ENCODE results near the gene BCAS1.

BCAS1 gene

GRCh38 chr20:54085910-54086309, 15.5 kb upstream of the BCAS1 start:
- no peak for TF ChIP-seq ZFX (IDR thresholded peaks at IDR 0.05)
- no peak overlapping the region for H3K27ac ChIP-seq

GRCh38 chr20:54085425-54085824, 15.0 kb upstream of the BCAS1 start:
- no peak overlapping the region for H3K27ac ChIP-seq
- TF ChIP-seq CTCF (conservative IDR thresholded peaks at IDR 0.05), result no peak
- TF ChIP-seq ZFX (IDR thresholded peaks at IDR 0.05), result no peak

GRCh38 chr20:54084727-54085388, 14.5 kb upstream of the BCAS1 start:
- TF ChIP-seq ZFX (IDR thresholded peaks at IDR 0.05) (no peak), CTCF (conservative IDR thresholded peaks at IDR 0.05) (no peak)
- no peak overlapping the region for H3K27ac ChIP-seq

GRCh38 chr20:54084193-54084592, 13.8 kb upstream of the BCAS1 start:
- no peak for TF ChIP-seq ZFX (IDR thresholded peaks at IDR 0.05)
- TF ChIP-seq CTCF (conservative IDR thresholded peaks at IDR 0.05), result no peak
- H3K27ac ChIP-seq, result no peak overlapping the region

- TF ChIP-seq ZFX (IDR thresholded peaks at IDR 0.05) (no peak), CTCF (conservative IDR thresholded peaks at IDR 0.05) (no peak)
- H3K27ac ChIP-seq, result no peak overlapping the region
Measured at GRCh38 chr20:54083459-54083858, 13.1 kb upstream of the BCAS1 start.

- TF ChIP-seq CTCF (conservative IDR thresholded peaks at IDR 0.05) (no peak), ZFX (IDR thresholded peaks at IDR 0.05) (no peak)
- no peak overlapping the region for H3K27ac ChIP-seq
Measured at GRCh38 chr20:54082100-54082499, 11.7 kb upstream of the BCAS1 start.

- TF ChIP-seq ZFX (IDR thresholded peaks at IDR 0.05), result no peak
- TF ChIP-seq CTCF (conservative IDR thresholded peaks at IDR 0.05), result no peak
- no peak overlapping the region for H3K27ac ChIP-seq
Measured at GRCh38 chr20:54079652-54080051, 9.3 kb upstream of the BCAS1 start.

- no peak overlapping the region for H3K27ac ChIP-seq
- TF ChIP-seq ZFX (IDR thresholded peaks at IDR 0.05), result no peak
- TF ChIP-seq CTCF (conservative IDR thresholded peaks at IDR 0.05), result no peak
Measured at GRCh38 chr20:54078296-54078984, 8.0 kb upstream of the BCAS1 start.

Data from C4-2B (cell line).